Activated CD4-positive, alpha-beta T cell treated with anti-CD3 and anti-CD28 coated beads, Interleukin-2, amount 50 U/mL, for 4 hours (primary cell): ENCODE measurements around the gene DNALI1.

Experiments
- DNase-seq, 2 experiments: peaks; one replicate each; pipeline ENCODE4 v3.0.0-alpha.2; 2020

Gene DNALI1

GRCh38 chr1:37605061-37605650 lies 48.4 kb downstream of the DNALI1 start:
- DNase-seq: no peak

GRCh38 chr1:37605806-37606474 lies 49.2 kb downstream of the DNALI1 start:
- no peak for DNase-seq

GRCh38 chr1:37606481-37607263 lies 49.9 kb downstream of the DNALI1 start:
- no peak for DNase-seq

- no peak for DNase-seq
Measured at GRCh38 chr1:37609002-37609401, 52.3 kb downstream of the DNALI1 start.

GRCh38 chr1:37609994-37610393 lies 53.3 kb downstream of the DNALI1 start:
- no peak for DNase-seq

- no peak for DNase-seq
Measured at GRCh38 chr1:37612186-37612585, 55.4 kb downstream of the DNALI1 start.

GRCh38 chr1:37614105-37614504 lies 57.4 kb downstream of the DNALI1 start:
- no peak for DNase-seq

- no peak for DNase-seq
Measured at GRCh38 chr1:37616330-37616729, 59.6 kb downstream of the DNALI1 start.
